GM21619 (cell line): ENCODE data around the gene THAP2.
"Not testable (repeated sequence)": the region's sequence is repeated elsewhere in the genome, so short reads cannot be mapped to it uniquely, and the experiment has no call there.

Source experiments
- ATAC-seq: cut with Tn5 transposase; IDR thresholded peaks from one replicate; pipeline ENCODE4 v1.9.1; 2021; ENCODE audit not compliant: unreplicated experiment

The THAP2 gene

DNA sequence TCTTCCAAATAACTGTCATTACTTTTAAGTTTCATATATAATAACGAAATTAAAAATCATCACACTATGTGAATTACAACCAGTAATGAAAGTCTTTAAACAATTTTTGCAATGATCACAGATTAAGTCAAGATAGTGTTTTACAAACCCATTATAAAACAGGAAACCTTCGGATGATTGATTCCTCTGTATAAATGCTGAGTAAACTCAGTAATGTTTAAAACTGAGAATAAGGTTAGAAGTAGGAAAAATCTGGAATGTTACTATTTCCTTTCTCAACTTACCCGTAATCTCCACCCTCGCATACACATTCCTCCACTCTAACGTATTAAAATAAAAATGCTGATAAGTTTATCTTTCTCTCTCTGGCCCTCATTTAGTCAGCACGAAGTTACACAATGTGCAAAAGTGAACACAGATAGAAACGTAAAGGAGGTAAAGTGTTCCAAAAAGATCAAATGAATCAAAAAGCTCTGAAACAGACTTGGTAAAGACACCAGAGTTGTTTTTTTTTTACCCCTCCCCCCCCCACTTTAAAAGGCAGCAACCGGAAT is 2.0 kb upstream of the THAP2 start:
- ATAC-seq, result no peak

DNA sequence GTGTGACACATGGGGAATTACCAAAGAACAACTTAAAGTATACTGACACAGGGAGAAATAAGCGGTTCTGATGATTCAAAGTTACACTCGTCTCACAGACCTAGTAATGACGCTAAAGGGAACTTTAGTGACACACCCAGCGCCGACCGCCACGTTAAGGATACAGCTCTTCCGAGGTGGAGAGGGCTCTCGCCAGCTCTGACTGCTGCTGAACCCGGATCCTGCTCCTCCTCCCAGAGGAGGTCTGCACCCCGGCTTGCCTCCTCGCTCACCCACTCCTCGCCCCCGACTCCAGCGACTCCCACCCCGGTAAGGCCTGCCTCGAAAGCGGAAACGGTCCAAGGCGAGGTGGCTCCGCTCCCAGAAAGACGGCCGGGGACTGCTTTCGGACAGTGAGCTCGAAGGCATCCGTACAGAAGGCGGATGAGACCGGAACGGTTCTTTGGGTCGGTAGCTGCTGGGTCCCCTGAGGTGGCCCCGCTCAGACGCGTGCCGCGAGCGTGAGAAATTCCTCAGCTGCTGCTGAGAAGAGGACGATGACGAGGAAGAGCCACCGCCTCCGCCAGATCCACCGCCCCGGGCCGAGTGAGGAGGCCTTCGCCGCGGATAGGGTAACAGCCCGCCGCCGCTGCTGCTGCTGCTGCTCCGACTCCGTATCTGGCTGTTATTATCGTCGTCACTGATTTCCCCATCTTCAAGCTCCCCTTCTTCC is 1.1 kb upstream of the THAP2 start:
- peak; percentile 24 for ATAC-seq

DNA sequence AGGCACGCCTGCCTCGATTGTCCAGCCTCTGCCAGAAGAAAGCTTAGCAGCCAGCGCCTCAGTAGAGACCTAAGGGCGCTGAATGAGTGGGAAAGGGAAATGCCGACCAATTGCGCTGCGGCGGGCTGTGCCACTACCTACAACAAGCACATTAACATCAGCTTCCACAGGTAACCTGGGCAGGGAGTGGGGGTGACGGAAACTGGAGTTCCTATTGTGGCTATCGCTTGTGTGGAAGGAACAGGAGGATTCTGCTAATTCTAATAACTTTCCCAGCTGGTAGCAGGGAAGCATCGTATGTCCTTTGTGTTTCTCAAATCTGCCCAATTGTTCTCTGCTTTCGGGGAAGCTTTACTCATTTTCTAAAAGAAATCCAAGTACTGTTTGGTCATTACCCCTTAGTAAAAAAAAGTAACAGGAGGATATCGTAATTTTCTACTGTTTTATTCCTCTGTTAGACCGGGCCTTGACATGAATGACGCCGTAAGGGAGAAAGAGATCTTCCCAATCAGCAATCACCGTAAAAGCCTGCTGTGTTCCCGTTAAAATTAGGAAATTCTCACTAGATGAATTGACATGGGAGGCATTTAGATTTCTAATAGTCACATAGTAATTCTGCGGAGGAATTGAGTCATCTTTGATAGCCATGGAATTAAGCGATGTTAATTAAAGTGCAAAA is 449 bp downstream of the THAP2 start:
- peak; percentile 11 for ATAC-seq

DNA sequence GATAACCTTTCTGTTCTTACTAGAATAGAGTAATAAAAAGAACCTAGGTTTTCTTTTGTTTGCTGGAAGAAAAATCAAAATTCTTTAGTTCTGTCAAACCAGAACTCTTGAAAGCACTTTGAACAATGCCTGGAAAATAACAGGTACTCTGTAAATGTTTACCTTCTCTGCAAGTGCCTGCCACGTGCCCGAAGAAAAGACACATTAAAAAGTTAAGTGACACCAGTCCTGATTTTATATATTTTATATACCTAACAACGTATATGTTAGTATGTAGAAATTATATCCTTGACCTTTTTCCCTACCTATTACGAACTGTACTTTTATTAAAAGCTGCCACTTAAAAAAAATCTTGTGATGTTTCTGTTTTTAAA is 976 bp downstream of the THAP2 start:
- no peak for ATAC-seq

DNA sequence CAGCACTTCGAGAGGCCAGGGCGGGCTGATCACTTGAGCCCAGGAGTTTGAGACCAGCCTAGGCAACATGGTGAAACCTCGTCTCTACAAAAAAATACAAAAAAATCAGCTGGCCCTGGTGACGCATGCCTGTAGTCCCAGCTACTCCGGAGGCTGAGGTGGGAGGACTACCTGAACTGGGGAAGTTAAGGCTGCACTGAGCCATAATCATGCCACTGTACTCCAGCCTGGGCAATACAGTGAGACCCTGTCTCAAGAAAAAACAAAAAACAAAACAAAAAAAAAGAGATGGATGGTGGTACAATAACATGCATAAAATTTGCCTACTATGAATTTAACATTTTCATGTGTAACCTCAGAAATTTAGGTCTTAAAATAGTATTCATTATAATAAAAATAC is 2.2 kb downstream of the THAP2 start:
- ATAC-seq, result no peak

DNA sequence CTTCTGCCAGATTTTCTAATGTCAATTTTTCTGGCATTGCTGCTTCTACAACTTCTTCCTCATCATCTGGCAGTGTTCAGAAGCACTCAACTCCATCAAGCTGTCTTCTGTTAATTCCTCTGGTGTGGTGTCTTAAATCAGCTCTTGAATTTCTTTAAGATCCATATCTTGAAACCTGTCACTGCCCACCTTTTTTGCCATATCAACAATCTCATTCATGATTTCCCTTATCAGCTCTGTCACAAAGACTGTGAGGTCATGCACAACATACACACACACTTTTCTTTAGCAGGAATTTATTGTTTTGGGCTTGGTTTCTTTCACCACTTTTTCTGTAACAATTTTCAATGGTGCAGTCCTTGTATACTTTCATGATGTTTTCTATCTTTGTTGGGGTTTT is 7.2 kb downstream of the THAP2 start:
- ATAC-seq, result no peak

DNA sequence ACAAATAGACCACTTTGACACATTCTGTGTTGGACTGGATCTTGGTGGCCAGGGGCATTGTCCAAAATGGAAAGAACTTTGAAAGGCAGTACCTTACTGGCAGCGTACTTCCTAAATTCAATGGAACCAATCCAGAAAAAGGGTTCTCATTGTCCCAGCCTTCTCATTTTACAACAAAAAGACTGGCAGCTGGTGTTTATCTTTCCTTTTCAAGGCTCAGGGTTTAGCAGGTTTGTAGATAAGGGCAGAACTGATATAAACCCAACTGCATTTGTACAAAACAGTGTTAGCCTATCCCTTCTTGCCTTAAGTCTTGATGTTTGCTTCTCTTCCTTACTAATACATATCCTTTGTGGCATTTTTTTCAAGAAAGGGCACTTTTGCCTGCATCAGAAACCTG is 7.7 kb downstream of the THAP2 start:
- no peak for ATAC-seq

DNA sequence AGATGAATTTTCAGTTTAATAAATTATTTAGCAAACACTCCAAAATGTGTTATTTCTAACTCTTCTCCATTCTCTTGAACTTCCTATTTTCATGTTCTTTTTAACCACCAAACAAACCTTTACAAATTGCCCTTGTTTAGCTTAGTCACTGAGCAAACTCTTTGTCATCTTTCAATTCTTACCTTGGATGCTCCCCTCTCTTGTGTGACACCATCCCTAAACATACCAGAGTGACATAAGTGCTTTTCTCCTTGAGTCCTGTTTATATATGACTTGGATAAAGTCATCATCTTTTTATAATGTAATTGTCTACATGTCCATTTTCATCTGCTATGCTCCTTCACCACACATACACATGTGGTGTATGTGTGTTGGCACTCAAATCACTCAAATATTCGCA is 18.4 kb downstream of the THAP2 start:
- no peak for ATAC-seq

DNA sequence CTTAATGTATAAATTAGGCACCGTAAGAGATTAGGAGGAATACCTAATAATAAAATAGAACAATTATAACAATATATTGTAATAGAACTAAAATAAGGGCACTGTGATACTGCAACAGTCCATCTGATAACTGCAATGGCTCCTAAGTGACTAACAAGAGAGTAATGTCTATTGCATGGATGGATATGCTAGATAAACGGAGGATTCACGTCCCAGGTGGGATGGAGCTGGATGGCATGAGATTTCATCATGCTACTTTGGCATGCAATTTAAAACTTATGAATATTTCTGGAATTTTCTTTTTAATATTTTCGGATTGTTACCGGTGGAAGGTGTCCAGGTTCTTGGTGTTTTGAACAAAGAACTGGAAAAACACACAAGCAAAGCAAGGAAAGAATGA is 19.5 kb downstream of the THAP2 start:
- no peak for ATAC-seq

DNA sequence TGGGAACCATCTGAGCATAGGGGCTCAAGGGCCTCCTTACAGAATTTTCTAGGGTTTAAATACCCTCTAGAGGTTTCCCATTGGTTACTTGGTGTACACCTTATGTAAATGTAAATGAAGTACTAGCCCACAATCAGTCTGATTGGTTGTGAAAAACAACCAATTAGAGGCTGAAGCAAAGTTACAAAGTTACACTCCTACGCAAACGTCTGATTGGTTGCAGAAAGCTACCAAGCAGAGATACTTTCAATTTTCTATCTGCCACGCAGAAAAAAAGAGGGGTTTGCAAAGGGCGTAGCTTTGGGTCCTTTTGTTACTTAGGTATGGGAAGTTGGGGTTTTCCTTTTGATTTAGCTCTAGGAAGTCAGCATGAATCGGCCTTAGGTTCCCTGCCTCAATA is 20.0 kb downstream of the THAP2 start:
- ATAC-seq, result no peak

DNA sequence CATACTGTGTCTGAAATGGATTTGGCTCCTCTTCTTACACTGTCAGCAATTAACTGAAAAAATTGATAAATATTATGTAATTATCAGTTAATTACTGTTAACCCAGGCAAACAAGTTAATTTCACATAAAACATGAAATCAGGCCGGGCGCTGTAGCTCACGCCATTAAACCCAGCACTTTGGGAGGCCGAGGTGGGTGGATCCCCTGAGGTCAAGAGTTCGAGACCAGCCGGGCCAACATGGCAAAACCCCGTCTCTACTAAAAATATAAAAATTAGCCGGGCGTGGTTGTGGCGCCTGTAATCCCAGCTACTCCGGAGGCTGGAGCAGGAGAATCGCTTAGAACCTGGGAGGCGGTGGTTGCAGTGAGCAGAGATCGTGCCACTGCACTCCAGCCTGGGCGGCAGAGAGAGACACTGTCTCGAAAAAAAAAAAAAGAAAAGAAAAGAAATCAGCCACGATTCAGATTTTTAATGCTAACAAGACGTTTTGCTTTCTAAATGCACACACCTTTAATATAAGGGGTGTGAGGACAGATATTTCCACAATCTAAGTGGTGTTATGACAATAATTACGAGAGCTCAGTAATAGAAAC is 21.3 kb downstream of the THAP2 start:
- no peak for ATAC-seq

DNA sequence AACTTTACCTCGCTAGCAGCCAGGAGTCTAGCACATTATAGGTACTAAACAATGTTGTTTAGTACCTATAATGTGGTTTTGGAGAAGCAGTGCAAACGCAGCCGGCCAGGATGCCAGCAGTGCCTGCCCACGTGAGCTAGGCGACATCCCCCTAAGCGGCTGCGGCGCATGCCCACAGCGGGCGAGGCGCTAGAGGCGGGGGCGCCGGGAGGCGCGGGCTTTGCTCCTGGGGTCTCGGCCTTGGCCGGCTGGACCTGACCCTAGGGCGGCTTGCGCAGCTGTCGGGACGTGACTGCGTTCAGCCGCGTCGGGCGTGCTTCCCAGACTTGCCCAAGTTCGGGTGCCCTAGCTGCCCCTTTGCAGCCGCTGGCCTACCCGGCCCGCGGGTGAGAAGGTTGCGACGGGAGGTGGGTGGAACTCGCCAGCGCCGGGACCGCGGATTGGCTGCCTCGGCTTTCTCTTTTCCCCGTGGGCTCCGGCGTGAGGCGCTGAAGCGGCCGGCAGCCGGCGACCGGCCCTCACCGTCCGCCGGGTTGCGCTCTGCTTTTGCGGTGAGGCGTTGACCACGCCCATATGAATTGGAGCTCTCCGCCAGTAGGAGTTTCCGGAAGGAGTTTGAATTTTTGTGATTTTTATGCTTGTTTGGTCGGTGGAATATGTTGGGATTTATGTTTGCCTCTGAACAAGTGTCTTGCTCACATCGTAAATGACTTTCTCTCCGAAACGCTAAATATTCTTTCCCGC is 22.0 kb downstream of the THAP2 start, which contains the start of gene TMEM19:
TMEM19 (plus strand) TSS at position 169 of the 744 bp plus-strand sequence. CDS start 599 bp downstream, outside the sequence.
- peak; percentile 89 for ATAC-seq

DNA sequence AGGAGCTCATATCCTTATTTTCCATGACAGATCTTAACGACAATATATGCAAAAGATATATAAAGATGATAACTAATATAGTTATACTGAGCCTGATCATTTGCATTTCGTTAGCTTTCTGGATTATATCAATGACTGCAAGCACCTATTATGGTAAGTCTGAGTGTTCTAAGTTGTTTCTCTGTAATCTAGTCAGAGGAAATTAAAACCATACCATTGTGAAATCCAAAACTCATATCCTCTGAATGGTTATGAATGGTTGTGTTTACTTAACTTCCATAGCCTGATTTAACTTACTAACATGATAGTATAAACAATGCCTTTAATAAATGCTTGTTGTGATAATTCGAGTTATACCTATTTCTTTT is 22.5 kb downstream of the THAP2 start:
- no peak for ATAC-seq

DNA sequence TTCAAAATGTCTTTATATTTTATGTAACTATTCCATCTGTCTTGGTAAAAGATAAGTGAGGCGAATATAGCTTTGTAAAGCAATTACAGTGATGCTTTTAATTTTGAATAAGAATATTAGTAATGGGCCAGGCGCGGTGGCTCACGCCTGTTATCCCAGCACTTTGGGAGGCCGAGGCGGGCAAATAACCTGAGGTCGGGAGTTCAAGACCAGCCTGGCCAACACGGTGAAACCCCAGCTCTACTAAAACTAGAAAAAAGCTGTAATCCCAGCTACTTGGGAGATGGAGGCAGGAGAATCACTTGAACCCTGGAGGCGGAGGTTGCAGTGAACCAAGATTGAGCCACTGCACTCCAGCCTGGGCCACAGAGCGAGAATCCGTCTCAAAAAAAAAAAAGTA is 23.1 kb downstream of the THAP2 start:
- not testable (repeated sequence) for ATAC-seq

DNA sequence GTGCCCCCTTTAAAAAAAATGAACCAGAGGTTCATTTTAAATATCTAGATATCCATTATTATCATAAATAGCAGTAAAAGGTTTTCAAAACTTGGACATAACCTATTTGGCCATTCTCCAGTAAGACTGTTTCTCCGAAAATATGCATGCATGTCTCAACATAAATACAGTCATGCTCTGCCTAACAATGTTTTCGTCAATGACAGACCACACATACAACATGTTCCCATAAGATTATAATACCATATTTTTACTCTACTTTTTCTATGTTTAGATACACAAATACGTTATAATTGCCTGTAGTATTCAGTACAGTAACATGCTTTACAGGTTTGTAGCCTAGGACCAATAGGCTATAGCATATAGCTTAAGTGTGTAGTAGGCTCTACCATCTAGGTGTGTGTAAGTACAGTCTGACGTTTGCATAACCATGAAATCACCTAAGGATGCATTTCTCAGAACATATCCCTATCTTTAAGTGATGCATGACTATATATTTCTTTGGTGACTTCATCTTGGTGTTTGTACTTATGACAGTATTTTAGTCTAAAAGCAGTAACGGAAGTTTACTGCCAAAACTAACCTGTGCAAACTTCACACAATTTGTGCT is 25.0 kb downstream of the THAP2 start:
- no peak for ATAC-seq

DNA sequence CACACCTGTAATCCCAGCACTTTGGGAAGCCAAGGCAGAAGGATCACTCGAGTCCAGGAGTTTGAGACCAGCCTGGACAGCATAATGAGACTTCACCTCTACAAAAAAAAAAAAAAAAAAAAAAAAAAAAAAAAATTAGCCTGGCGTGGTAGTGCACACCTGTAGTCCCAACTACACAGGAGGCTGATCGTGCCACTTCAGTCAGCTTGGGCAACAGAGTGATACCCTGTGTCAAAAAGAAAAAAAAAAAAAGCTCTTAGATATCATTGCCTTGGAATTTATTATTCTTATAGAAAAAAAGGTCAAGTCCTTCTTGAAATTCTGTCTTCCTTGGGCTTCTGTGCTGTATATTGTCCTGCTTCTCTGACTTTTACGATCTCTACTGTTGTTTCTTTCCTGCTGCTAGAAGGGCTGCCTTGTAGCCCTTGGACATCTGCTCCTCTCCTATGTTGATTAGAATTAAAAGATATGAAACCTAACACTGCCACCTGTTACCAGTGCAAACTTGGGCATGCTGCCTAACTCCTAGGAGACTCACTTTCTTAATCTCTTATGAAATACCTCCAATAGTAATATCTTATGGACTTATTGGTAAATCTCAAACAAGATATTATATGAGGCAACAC is 27.5 kb downstream of the THAP2 start:
- ATAC-seq, result no peak

DNA sequence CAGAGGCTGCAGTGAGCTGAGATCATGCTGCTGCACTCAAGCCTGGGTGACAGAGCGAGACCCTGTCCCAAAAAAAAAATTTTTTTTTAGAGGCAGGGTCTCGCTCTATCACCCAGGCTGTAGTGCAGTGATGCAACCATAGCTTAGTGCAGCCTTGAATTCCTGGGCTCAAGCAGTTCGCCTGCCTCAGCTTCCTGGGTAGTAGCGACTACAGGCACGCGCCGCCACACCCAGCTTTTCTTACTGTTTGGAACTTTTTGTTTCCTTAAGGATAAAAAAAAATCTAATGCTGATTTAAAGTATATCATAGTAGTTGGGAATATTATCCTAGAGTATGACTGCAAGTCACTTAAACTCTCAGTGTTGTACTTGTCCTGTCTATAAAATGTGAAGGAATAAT is 29.0 kb downstream of the THAP2 start:
- ATAC-seq, result no peak

DNA sequence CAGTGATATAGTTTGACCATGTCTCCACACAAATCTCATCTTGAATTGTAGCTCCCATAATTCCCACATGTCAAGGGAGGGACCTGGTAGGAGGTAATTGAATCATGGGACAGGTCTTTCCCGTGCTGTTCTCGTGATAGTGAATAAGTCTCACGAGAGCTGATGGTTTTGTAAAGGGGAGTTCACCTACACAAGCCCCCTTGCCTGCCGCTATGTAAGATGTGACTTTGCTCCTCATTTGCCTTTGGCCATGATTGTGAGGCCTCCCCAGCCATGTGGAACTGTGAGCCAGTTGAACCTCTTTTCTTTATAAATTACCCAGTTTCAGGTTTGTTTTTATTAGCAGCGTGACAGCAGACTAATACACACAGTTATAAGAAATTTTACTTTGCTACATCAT is 29.6 kb downstream of the THAP2 start:
- peak; percentile 6 for ATAC-seq

DNA sequence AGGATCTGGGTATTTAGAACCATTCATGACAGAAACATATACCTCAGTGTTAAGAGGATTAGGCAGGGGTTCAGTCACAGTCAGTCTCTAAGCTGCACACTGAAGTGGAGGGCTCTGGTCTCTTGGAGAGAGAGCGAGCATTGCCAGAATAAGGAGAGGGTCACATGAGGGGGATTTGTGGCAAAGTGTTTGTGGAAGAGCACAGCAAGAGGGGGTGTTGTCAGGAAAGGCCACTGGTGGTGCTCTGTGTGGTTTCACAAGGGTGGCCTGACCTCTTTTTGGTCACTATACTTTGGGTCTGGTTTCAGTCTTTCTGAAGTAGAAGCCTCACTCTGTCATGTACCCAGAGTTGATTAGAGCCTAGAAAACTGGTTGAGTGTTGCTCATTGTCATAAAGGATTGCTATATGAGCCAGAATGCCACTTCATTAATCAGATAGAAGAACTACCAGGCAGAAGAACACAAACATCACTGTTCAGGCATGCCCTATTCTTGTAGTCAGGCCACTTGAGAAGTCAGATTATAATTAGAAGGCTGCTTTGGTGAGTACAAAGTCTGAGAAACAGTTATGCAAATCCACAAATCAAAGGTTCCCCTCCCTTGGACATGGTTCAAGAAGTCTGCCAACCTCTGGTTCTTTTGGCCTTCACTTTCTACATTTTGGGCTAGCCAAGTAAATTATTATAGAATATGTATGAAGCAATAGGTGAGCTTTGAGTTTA is 30.2 kb downstream of the THAP2 start:
- ATAC-seq, result peak; percentile 87

DNA sequence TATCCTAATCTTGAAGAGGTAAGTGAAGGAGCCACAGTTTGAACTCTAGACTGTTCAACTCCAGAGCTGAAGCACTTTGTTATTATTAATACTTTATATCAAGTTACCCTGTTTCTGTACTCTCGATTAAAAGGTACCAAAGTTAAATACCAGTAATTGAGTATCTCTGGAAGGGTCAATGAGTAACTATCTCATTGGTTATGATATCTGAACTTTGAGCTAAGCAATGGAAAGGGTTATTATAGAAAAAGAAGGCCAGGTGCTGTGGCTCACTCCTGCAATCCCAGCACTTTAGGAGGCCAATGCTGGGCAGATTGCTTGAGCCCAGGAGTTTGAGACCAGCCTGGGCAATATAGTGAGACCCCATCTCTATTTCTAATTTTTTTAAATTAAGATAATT is 31.7 kb downstream of the THAP2 start:
- no peak for ATAC-seq
